Measurements from ENCODE around the gene ADGRG4.

GRCh38 chrX:136369377-136369776 is 68.6 kb downstream of the ADGRG4 start:
- TF ChIP-seq YY1 (IDR thresholded peaks at IDR 0.05; ENCODE audit: insufficient read depth, insufficient read length) (no peak), SUZ12 (IDR thresholded peaks at IDR 0.05; ENCODE audit: extremely low read depth, insufficient read depth, insufficient read length) (no peak)
